NCI-H2196 treated with DMSO at 0.1 percent for 48 hours (cell line): ENCODE data around the gene SMAD9.
A peak's percentile ranks its signal among the peaks of the same experiment; 100 is the strongest.

Experiments used
- DNase-seq: peaks from one replicate; lab custom pipeline; 2025; ENCODE audit not compliant: unreplicated experiment; lab: John Stamatoyannopoulos, UW

The SMAD9 gene

DNA sequence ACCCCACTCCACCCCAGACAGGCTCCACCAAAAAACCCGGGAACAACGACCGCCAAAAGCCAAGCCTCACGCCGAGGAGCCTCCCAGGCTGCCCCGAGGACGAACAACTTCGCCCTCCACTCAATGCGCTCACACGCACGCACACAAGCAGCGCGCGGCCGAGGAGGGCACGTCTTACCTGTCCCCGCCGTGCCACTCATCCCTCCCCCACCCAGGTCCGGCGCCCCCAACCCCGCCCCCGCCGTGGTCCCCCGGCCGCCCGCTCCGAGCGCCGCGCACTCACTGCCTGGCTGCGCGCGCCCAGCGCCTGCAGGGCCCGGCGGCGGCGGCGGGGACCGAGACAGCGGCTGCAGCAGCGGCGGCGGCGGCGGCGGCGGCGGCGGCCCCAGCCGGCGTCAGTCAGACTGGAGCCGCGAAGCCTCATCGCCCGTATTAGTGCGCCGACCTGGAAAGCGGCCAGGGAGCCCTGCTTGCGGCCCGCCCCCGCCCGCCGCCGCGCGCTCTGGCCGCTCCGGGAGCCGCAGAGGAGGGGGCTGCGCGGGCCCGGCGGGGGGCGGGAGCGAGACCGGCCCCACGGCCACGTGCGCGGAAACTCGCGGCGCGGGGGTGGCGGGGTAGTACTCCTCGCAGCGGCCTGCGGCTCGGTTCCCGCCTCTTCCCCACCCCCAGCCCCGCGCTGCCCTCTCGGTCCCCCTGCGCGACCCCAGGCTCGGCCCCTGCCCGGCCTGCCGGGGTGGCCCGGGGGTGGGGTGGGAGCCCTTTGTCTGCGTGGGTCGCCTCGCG is at the start of gene SMAD9:
Gene SMAD9 (minus strand): TSS at position 406 of the 783 bp plus-strand sequence. CDS start 40,549 bp downstream, outside the sequence.
- DNase-seq, result peak; percentile 32

DNA sequence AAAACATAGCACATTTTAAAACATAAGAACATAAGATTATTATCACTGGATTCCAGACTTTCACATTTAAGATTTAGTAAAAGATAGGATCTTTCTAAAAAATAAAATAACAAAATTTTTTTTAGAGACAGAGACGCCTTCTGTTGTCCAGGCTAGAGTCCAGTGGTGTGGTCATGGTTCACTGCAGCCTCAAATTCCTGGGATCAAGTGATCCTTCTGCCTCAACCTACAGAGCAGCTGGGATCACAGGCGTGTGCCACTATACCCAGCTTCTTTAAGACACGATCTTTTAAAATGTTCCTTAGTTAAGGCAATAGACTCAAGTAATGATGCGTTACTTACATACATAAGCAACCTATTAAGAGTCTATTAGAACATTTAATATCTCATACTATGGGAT is 46.4 kb upstream of the SMAD9 start:
- DNase-seq, result no peak

DNA sequence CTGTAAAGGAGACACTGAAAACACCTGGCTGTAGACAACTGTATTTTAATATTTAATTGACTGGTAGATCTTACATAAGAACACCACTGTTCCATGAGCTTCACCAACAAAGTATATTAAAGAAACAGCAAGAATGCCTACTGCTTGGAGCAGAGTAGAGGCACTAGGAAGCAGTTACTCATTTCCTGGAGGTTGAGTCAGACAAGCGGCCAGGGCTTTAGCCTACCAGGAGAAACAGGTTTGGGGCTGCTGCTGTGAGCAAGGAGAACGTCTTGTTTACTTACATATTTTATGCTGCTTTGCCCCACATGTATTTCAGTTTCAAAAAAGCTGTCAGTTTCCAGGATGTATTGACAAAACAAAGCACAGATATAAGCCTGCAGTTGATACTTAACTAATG is 45.7 kb upstream of the SMAD9 start:
- DNase-seq, result no peak

DNA sequence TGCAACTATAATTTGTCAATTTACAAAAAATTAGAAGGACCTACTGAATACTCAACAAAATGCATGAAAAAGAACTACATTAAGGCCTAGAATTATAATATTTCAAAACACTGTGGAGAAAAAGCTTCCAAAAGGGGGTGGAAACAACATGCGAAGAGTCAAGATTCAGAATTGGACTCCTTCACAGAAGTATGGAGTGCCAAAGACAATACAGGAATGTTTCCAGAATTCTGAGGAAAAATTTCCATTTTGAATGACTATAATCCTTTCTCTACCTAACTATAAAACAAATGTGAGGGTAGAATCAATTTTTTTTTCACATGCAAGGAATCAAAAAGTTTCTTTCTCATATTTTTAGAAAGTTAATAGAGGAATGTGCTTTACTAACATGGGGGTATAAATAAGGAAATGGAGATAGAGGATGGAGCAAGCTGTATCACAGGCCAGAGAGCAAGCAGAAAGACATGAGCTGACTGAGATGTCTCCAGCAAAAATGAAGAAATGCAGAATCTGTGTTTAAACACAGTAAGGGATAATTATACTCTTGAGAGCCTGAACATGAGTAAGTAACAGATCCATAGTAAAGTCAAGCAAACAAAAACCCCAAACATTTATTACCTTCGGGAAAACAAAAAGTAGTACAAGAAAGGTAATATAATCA is 39.5 kb upstream of the SMAD9 start:
- no peak for DNase-seq

DNA sequence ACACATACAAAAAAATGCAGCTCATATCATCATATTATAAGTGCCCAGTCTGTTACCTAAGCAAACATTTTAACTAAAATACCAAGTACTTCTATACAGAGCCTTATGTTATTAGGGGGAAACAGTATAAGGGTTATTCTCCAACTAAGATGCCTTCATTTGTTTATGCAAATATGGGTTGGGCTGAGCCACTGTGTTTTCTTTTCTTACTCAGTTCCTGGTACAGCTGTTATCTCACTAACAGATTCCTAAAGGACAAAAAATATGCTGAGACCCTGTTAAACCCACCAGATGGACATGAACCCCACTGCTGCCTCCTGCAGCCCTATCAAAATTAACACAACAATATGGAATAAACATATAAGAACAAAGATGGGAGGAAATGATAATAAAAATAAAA is 34.5 kb upstream of the SMAD9 start:
- DNase-seq, result no peak

- no peak for DNase-seq
Measured at GRCh38 chr13:36950920-36951319, 30.9 kb upstream of the SMAD9 start.

GRCh38 chr13:36950330-36950729 is 30.3 kb upstream of the SMAD9 start:
- no peak for DNase-seq

DNA sequence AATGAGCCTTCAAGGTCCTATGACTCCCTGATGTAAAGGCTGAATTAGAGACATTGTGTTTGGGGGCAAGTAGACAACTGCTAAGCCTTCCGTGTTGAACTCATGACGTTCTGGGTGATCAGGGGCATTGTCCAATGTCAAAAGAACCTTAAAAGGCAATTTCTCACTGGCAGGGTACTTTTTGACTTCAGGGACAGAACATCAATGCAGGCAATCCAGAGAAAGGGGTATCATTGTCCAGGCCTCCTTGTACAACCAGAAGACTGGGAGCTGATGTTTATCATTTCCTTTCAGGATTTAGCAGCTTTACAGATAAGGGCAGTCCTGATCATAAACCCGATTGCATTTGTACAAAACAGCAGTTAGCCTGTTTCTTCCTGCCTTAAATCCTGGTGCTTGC is 25.0 kb upstream of the SMAD9 start:
- no peak for DNase-seq

DNA sequence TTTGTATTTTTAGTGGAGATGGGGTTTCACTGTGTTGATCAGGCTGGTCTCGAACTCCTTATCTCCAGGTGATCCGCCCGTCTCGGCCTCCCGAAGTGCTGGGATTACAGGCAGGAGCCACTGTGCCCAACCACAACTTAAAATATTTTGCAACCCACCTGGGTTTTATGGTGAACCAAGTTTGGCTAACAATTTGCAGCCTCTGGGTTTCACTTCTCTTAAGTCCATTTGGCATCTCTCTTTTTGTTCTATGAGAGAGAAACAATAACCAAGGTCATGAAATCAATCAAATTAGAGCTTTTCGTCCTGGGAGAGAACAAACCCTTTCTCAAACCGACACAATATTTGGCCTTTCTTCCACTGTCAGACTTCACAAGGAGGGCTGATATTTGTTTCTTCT is 5.6 kb upstream of the SMAD9 start:
- no peak for DNase-seq

DNA sequence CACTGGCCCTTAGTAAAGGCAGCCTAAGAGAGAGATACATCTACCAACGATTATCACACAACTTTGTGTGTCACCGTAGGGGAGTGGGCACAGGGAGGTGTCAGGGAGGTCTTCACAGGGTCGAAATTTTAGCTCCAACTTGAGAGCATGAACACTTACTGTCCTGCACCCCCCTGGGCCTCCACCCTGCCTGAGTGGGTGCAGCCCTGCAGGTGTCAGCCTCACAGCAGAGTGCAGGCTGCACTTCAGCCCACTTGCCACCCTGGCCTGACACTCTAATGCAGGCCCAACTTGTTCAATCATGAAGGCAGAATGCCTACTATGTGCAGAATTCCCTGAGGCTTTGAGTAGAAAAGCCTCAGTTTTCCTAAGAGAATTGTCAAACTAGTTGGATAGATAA is 4.0 kb upstream of the SMAD9 start:
- DNase-seq, result no peak

- no peak for DNase-seq
Measured at GRCh38 chr13:36921631-36922301, 1.7 kb upstream of the SMAD9 start.

GRCh38 chr13:36920616-36921185 is 663 bp upstream of the SMAD9 start:
- DNase-seq, result no peak

- DNase-seq, result no peak
Measured at GRCh38 chr13:36919171-36919832, 736 bp downstream of the SMAD9 start.

GRCh38 chr13:36918246-36919131 is 1.5 kb downstream of the SMAD9 start:
- no peak for DNase-seq

DNA sequence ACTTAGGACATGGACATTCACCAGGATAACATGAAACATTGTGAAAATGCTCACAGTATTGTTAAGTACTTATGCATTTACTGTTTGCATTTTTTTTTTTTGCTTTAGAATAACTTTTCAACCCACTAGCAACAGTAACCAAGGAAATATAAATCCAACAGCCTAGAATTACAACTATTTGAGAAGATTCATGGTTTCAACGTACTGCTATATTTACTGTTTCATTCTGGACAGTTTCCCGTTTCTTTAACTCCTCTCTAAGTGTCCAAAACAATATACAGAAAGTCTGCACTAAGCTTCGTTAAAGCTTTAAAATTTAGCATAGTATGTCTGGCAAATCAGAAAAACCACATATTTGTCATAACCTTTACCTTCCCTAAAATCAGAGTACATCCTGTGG is 2.7 kb downstream of the SMAD9 start:
- DNase-seq, result no peak

GRCh38 chr13:36915896-36916640 is 4.0 kb downstream of the SMAD9 start:
- no peak for DNase-seq

DNA sequence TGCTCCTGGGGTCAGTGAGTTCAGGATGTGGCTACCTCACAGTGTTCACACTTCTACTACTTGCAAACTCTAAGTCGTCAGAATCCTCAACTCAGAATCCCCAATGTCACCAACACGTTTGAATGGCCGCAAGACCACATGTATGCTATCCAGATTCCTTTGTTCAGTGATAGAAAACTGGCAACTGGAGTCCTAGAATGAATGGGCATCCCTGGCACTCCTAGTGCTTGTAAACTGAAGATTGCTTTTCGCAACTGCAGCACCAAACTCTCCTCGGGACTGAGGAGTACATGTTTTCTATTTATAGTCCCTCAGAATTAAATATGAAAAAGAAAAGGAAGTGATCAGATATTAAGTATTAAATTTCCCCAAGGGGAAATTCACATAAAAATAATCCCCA is 4.9 kb downstream of the SMAD9 start:
- DNase-seq, result no peak

GRCh38 chr13:36914648-36915047 is 5.4 kb downstream of the SMAD9 start:
- DNase-seq, result no peak

DNA sequence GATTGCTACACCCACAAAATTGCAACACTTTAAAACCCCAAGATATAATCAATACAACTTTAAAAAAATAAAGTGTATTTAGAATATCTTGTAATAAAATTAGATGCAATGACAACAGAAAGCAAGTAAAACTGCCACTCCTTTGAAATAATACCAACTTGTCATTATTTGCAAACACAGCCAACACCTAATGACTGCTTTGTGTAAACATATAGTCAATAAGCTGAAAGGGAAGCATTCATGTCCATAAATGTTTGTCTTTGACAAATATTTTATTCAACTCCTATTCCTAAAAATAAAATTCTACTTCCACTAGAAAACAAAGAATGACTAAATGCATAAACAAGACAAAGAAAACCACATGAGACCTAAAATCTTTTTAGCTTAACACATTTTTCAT is 6.6 kb downstream of the SMAD9 start:
- no peak for DNase-seq

DNA sequence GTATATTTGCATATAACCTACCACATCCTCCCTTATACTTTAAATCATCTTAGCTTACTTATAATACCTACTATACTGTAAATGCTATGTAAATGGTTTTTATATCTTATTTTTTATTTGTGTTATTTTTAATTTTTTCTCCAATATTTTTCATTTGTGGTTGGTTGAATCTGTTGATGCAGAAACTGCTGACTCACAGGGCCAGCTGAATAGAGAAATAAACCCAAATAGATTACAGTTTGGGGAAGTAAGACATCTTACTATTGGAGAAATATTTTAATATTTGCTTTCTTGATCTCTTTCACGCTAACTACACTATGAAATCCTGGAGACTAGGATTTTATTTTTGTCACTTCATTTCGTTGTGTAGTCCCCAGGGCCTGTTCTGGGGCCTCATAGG is 7.1 kb downstream of the SMAD9 start:
- no peak for DNase-seq
